ENCODE data around the gene ATP6V1B1. TPM values are rescaled to one million over a fixed set of nuclear protein-coding genes. Genes with fewer than 3 reads are reported as not detected.

Gene ATP6V1B1
- total RNA-seq, 3 donors from 2014 or later = not detected

DNA sequence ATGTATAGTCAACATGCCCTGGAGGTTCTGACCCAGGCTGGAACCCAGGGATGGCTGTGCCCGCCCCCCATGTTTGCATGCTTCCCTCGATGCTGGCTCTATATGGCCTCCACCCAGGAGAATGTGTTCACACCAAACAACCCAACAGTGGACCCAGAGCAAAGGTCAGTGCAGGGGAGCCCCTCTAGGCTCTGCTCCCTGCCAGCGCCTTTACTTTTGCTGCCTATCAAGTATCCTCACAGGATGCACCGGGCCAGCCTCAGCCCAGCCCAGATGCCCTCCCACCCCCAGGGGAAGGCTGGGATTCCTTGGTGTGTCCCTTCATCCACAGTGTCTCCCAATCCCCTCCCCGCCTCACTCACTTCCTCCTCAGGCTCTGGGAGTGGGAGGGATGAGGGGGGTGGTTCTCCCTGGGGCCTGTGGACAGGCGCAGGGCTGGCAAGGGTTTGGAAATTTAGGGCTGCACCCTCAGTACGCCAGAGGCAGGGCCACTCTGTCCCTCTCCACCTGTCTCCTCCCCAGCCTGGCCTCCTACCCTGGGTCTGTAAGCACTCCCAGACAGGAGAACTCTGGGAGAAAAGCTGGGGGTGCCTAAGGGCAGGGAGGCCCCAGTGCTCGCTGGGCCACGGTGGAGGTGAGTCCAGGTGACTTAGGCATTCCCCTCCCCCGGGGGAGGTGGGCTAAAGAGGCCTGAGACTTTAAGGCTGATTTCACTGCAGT is 2.3 kb downstream of the ATP6V1B1 start:
- H3K9me3 ChIP-seq = no peaks in the 10 kb centered on the region
- no peaks in the 10 kb centered on the region for H3K4me1 ChIP-seq (ENCODE audit: low read depth)
- ATAC-seq (no peak), DNase-seq (no peak)
- TF ChIP-seq CTCF (IDR thresholded peaks at IDR 0.05) = no peak
- H3K36me3 ChIP-seq (ENCODE audit: low read depth) = no peaks in the 10 kb centered on the region
- intact Hi-C loops (cut with DNase I, micrococcal nuclease) = no loop called here
- H3K4me3 ChIP-seq = no peak overlapping the region

- ATAC-seq (no peak), DNase-seq (no peak)
- Histone ChIP-seq H3K4me3 (no peak overlapping the region), H3K9me3 (no peaks in the 10 kb centered on the region), H3K4me1 (ENCODE audit: low read depth) (no peaks in the 10 kb centered on the region), H3K36me3 (ENCODE audit: low read depth) (no peaks in the 10 kb centered on the region)
- no peak for TF ChIP-seq CTCF (IDR thresholded peaks at IDR 0.05)
- intact Hi-C loops (cut with DNase I, micrococcal nuclease) = no loop called here
Observed at GRCh38 chr2:70938586-70938950, 2.9 kb downstream of the ATP6V1B1 start.

DNA sequence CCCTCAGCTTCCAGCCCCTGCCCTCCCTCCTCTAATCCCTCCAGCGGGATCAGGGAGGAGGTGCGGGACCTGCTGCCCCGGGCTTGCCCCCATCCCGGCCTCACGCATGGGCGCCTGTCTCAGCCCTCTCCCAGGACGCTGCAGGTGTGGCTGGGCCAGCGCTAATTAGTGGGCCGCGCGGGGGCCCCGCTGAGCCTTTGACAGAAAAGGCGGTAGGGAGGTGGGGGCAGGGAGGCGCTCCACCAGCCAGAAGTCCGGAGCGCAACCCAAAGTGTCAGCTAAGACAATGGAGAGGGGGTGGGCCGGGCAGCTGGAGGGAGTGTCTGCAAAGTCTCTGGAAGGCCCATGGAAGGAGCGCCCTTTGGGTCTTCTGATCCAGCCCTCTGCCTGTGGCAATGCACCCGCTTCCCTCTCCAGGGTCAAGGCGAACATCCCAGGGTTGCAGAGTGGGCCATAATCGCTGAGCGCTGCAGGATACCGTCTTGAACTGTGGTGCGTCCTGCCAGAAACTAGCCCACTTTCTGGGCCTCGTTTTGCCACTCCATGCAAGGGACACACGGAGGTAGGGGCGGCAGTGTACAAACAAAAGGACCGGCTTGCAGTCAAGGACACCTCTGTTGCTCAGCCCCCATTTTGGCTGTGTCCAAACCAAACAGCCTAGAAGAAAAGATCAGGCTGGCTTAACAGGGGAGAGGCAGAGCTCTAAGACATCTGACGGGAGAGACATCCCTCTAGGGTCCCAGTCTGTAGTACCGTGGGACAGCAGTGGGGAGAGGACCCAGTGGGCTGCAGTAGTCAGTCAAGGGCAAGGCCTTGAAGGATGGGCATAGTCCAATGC is 3.5 kb downstream of the ATP6V1B1 start:
- TF ChIP-seq CTCF (IDR thresholded peaks at IDR 0.05) = no peak
- no peak overlapping the region for H3K4me3 ChIP-seq
- no peaks in the 10 kb centered on the region for H3K36me3 ChIP-seq (ENCODE audit: low read depth)
- DNase-seq (no peak), ATAC-seq (no peak)
- no peaks in the 10 kb centered on the region for H3K4me1 ChIP-seq (ENCODE audit: low read depth)
- H3K9me3 ChIP-seq = no peaks in the 10 kb centered on the region
- intact Hi-C loops (cut with DNase I, micrococcal nuclease) = no loop called here

- H3K36me3 ChIP-seq (ENCODE audit: low read depth) = no peaks in the 10 kb centered on the region
- no peak for DNase-seq
- H3K4me3 ChIP-seq = no peak overlapping the region
- no peaks in the 10 kb centered on the region for H3K4me1 ChIP-seq (ENCODE audit: low read depth)
- no peak for TF ChIP-seq CTCF (IDR thresholded peaks at IDR 0.05)
- no peak for ATAC-seq
- intact Hi-C loops (cut with DNase I, micrococcal nuclease) = no loop called here
- H3K9me3 ChIP-seq = no peaks in the 10 kb centered on the region
Observed at GRCh38 chr2:70939839-70940580, 4.3 kb downstream of the ATP6V1B1 start.

- no peak for ATAC-seq
- Histone ChIP-seq H3K4me3 (no peak overlapping the region), H3K9me3 (no peaks in the 10 kb centered on the region), H3K36me3 (ENCODE audit: low read depth) (no peaks in the 10 kb centered on the region), H3K4me1 (ENCODE audit: low read depth) (no peaks in the 10 kb centered on the region)
- DNase-seq = no peak
- no peak for TF ChIP-seq CTCF (IDR thresholded peaks at IDR 0.05)
- intact Hi-C loops (cut with DNase I, micrococcal nuclease) = no loop called here
Observed at GRCh38 chr2:70941186-70941585, 5.5 kb downstream of the ATP6V1B1 start.

All from mucosa of descending colon (tissue), 3 donors.